ENCODE results near the gene PCDHA4.

The PCDHA4 gene

DNA sequence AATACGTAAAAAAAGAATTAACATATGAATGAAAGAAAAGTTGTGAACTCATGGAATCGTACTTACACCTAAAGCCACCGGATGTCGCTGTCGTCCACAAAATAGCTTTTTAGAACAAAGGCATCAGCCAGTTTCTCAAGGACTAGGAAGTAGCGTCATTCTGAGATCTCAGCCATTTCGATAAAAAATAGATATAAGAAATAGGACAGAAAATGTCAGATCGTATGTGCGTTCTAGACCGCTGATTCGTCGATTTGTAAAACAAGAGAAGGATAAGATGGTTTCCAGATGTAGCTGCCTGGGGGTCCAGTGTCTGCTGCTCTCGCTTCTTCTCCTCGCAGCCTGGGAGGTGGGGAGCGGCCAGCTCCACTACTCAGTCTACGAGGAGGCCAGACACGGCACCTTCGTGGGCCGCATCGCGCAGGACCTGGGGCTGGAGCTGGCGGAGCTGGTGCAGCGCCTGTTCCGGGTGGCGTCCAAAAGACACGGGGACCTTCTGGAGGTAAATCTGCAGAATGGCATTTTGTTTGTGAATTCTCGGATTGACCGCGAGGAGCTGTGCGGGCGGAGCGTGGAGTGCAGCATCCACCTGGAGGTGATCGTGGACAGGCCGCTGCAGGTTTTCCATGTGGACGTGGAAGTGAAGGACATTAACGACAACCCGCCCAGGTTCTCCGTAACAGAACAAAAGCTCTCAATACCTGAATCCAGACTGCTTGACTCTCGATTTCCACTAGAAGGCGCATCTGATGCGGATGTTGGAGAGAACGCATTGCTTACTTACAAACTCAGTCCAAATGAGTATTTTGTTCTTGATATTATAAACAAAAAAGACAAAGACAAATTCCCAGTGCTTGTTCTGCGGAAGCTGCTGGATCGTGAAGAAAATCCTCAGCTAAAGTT is 49.2 kb downstream of the PCDHA4 start, which contains the start of gene PCDHA10:
PCDHA10 (plus strand) TSS at position 126 of the 903 bp plus-strand sequence; CDS start at position 278, 152 bp downstream.
- no peak for DNase-seq (ENCODE audit: low read depth)

DNA sequence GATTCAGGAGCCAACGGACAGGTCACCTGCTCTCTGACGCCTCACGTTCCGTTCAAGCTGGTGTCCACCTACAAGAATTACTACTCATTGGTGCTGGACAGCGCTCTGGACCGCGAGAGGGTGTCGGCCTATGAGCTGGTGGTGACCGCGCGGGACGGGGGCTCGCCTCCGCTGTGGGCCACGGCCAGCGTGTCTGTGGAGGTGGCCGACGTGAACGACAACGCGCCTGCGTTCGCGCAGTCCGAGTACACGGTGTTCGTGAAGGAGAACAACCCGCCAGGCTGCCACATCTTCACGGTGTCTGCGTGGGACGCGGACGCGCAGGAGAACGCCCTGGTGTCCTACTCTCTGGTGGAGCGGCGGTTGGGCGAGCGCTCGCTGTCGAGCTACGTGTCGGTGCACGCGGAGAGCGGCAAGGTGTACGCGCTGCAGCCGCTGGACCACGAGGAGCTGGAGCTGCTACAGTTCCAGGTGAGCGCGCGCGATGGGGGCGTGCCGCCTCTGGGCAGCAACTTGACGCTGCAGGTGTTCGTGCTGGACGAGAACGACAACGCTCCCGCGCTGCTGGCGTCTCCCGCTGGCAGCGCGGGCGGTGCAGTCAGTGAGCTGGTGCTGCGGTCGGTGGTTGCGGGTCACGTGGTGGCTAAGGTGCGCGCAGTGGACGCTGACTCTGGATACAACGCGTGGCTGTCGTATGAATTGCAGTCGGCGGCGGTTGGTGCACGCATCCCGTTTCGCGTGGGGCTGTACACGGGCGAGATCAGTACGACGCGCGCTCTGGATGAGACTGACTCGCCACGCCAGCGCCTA is 50.5 kb downstream of the PCDHA4 start:
- no peak for DNase-seq (ENCODE audit: low read depth)

DNA sequence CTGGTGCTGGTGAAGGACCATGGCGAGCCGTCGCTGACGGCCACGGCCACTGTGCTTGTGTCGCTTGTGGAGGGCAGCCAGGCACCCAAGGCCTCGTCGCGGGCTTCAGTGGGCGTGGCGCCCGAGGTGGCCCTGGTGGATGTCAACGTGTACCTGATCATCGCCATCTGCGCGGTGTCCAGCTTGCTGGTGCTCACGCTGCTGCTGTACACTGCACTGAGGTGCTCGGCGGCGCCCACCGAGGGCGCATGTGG is 51.0 kb downstream of the PCDHA4 start:
- DNase-seq (ENCODE audit: low read depth), result no peak

DNA sequence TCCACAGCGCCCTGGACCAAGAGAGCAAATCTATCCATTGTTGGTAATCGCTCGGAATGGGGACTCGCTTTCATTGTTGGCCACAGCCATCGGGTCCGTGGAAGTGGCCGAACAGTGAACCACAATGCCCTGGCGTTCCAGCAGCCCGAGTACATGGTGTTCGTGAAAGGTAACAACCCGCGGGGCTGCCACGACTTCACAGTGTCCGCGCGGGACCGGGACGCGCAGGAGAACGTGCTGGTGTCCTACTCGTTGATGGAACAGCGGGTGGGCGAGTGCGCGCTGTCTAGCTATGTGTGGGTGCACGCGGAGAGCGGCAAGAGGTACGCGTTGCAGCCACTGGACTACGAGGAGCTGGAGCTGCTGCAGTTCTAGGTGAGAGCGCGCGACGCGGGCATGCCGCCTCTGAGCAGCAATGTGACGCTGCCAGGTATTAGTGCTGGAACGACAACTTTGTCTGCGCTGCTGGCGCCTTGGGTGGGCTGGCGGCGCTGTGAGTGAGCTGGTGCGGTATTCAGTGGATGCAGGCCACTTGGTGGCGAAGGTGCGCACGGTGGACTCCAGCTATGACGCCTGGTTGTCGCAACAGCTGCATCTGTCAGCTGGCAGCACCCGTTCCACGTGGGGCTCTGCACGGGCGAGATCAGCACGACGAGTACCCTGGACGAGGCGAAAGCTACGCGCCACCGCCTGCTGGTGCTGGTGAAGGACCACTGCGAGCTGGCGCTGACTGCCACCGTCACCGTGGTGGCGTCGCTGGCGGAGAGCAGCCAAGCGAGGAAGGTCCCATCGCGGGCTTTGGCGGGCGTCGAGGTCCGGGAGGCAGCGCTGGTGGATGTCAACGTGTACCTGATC is 55.8 kb downstream of the PCDHA4 start:
- DNase-seq (ENCODE audit: low read depth), result no peak

Measured in amniotic epithelial cell (primary cell).